ENCODE data around the gene TRA2B.

TRA2B gene

DNA sequence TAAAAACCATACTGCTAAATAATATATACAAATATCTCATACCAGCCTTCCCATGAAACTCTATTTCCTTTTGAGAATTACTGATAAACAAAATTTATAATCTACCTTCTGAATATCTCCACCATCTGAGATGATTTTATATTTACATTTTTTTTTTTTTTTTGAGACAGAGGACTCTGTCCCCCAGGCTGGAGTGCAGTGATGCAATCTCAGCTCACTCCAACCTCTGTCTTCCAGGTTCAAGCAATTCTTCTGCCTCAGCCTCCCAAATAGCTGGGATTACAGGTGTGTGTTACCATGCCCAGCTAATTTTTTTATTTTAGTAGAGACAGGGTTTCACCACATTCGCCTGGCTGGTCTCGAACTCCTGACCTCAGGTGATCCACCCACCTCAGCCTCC lies 70.2 kb downstream of the TRA2B start:
- DNase-seq (ENCODE audit: low read depth), result no peak

DNA sequence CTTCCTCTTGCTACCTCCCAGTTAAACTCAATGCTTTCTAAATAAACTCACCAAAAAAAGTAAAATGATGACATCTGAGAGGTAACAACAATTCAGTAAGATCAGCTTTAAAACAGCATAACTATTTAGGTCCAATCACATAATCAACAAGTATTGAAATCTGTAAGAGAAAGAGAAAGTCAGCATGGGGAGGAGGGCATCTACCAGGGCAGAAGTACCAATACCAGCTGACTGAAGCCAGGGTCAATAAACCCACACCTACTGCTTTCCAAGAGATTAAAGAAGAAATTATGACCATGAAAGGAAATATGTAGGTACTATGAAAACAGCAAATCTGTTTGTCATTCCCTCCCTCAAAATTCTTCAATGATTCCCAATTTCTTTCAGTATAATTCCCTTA lies 70.8 kb downstream of the TRA2B start:
- no peak for DNase-seq (ENCODE audit: low read depth)

DNA sequence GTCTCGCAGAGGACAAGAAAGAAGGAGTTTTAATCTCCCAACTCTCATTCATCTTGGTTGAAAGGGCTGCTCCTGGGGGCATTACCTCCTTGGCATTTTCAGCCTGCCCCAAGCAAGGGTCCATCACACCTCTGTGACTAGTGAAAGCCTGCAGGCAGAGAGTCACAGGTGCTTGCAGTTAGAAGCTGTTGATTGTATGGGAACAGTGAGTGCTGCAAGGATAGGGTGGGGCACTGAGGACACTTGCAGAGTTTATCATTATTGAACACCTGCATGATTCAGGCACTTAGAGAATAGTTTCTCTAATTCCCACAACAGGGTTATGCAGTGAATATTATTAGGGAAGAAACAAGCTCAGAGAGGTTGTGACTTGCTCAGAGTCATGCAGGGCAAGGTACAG lies 71.3 kb downstream of the TRA2B start:
- DNase-seq (ENCODE audit: low read depth), result no peak

Measured in stimulated activated CD8-positive, alpha-beta memory T cell treated with anti-CD3 and anti-CD28 coated beads, Interleukin-15, amount 100 ng/mL, for 1 hour (primary cell).